ENCODE measurements around the gene TCTN2. TPM values are rescaled to one million over a fixed set of nuclear protein-coding genes. Genes with fewer than 3 reads are reported as not detected.

Gene TCTN2
- total and polyA plus RNA-seq, 2 of the 8 experiments (the other 6 are each of a cell fraction or from before 2014, with no cell fraction given): 7.5 to 8.4 TPM

- no peak overlapping the region for H2BK12ac ChIP-seq (ENCODE audit: low read depth, low read length)
- H3K4ac ChIP-seq (replicated peaks; ENCODE audit: insufficient read length, low read depth, low read length): no peak overlapping the region
- H3K18ac ChIP-seq (ENCODE audit: extremely low read depth, low read length): no peak overlapping the region
- no peak overlapping the region for H2BK20ac ChIP-seq (ENCODE audit: low read length)
- H2BK15ac ChIP-seq (ENCODE audit: low read length): no peak overlapping the region
- CTCF ChIA-PET (ENCODE audit: partially characterized antibody): no interaction called here
- H3K56ac ChIP-seq (replicated peaks; ENCODE audit: insufficient read length, low read depth, low read length): no peak overlapping the region
- H4K20me1 ChIP-seq (replicated peaks in 1 of 2; ENCODE audit: control insufficient read depth in 1 of 2, insufficient read depth in 2 of 2, low read length in 2 of 2): no peaks in the 10 kb centered on the region
- H3K27ac ChIP-seq (ENCODE audit: low read depth, low read length): no peak overlapping the region
- no peak for FAIRE-seq
- H2AFZ ChIP-seq (ENCODE audit: low read length): no peak overlapping the region
- H3K36me3 ChIP-seq (ENCODE audit: control insufficient read depth in 2 of 4, insufficient read depth in 4 of 4, low read length in 3 of 4): no peaks in the 10 kb centered on the region; a peak in 2 of 8 replicates
- H2BK120ac ChIP-seq (replicated peaks; ENCODE audit: low read depth, low read length): no peak overlapping the region
- WGBS, 2 experiments (ENCODE audit: extremely low coverage in 1 of 2, insufficient coverage in 1 of 2, insufficient read length in 1 of 2, insufficient replicate concordance in 2 of 2, low coverage in 1 of 2, low lambda C conversion rate in 2 of 2, missing lambda C conversion rate in 1 of 2): 79% methylated on average over 8 of the region's 8 CpGs; no CpG with 5 or more reads in 1 of the 2 experiments
- H3K23ac ChIP-seq (ENCODE audit: insufficient read length): no peak overlapping the region
- H3K4me2 ChIP-seq (ENCODE audit: insufficient read depth in 1 of 2, low read depth in 2 of 2, low read length in 2 of 2): no peak overlapping the region
- no peaks in the 10 kb centered on the region for H3K79me2 ChIP-seq (ENCODE audit: control insufficient read depth in 1 of 2, insufficient read depth in 2 of 2, low read length in 2 of 2)
- no peak overlapping the region for H3K4me3 ChIP-seq (ENCODE audit: extremely low read depth in 1 of 4, insufficient read depth in 2 of 4, low read depth in 3 of 4, low read length in 4 of 4)
- H4K91ac ChIP-seq (replicated peaks; ENCODE audit: insufficient read length, low read length): no peak overlapping the region
- TF ChIP-seq SP4 (IDR thresholded peaks at IDR 0.05; ENCODE audit: low read length) (no peak), CREB1 (IDR thresholded peaks at IDR 0.05) (no peak), HDAC6 (IDR thresholded peaks at IDR 0.05; ENCODE audit: low read depth, low read length) (no peak)
- no peaks in the 10 kb centered on the region for H3K9me3 ChIP-seq (ENCODE audit: insufficient read depth in 2 of 2, low read depth in 1 of 2, low read length in 1 of 2)
- H3K27me3 ChIP-seq (replicated peaks in 1 of 4; ENCODE audit: control insufficient read depth in 3 of 4, extremely low read depth in 1 of 4, insufficient read depth in 3 of 4, low read length in 3 of 4): no peaks in the 10 kb centered on the region
- no peaks in the 10 kb centered on the region for H3K4me1 ChIP-seq (replicated peaks in 1 of 4; ENCODE audit: control insufficient read depth in 3 of 4, insufficient read depth in 4 of 4, low read length in 3 of 4)
- no peak overlapping the region for H4K5ac ChIP-seq (ENCODE audit: insufficient read length, low read depth, low read length)
- H3K9ac ChIP-seq (replicated peaks in 1 of 4; ENCODE audit: extremely low read depth in 1 of 4, low read depth in 3 of 4, low read length in 3 of 4): no peak overlapping the region
- H3K23me2 ChIP-seq (ENCODE audit: low read depth, low read length): no peaks in the 10 kb centered on the region
- DNase-seq (ENCODE audit: low read depth in 1 of 2, low spot score in 2 of 2): no peak
- no peak overlapping the region for H4K8ac ChIP-seq (ENCODE audit: extremely low read depth, insufficient read depth, low read length)
- POLR2A ChIA-PET (ENCODE audit: partially characterized antibody): interaction anchor here (1.2 to 1.3 kb wide), 2 partner anchors 15 to 25 kb away, joined by 3 read pairs; partner anchors contain the start of gene TCTN2
- no peak overlapping the region for H3K14ac ChIP-seq (ENCODE audit: insufficient read length)
- H2AK5ac ChIP-seq (ENCODE audit: low read depth, low read length): no peak overlapping the region
- H3K79me1 ChIP-seq (ENCODE audit: low read depth, low read length): no peaks in the 10 kb centered on the region
- H2BK5ac ChIP-seq (ENCODE audit: low read depth, low read length): no peak overlapping the region
These were observed 25.3 kb downstream of the TCTN2 start for GRCh38 chr12:123696207-123696606.

Measured in H1 (cell line).